ENCODE data around the gene BBS7.

Gene BBS7

DNA sequence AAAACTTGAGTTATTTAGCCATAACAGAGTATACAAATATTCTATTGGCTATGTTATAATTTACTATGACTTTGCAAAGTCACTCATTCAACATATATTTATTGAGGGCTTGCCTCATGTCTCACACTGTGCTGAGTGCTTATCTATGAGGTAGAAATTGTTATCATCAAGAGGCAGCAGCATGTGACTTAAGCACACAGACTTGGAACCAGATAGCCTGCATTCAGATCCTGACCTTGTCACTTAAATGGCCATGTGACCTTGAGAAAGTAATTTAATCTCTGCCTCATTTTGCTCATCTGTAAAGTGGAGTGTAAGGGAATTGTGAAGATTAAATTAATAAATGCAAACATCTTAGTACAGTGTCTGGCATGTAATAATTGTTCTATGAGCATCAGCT lies 79.3 kb downstream of the BBS7 start:
- DNase-seq (ENCODE audit: low read depth in 2 of 2) = no peak

DNA sequence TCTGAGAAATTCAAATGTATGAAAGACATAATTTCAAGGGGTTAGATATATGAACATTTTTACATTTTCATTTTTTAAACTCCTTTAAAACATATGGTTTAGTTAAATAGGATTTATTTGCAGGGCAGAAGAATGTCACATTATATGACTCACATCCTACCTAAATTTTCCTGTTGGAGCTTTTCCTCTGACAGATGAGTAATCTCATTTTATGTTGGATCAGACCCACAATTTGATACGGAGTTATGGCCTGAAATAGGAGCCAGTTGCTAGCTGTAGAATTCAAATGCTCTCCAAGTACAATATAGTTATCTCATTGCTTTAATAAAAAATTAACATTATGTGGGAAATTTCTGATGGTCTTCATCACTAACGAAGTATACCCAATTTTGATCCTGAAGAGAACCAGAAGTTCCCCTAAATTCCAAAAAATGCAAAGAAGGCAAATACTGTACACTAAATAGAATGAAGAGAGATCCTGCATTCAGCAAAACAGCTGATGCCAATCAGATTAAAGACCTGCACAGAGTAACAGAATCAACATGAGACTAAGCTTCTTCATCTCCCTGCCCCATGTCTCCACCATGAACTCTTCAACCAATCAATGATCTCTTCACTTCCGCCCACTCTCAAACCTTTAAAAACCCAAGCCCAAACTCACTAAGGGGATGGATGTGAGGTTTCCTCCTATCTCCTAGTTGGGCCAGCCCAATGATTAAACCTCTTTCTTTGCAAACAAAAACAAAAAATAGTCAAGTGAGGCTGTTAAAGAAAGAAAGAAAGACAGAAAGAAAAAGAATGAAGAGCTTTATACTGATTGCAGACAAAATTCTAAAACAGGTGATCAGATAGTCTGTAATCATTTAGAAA lies 80.1 kb downstream of the BBS7 start:
- DNase-seq (ENCODE audit: low read depth in 2 of 2) = no peak

DNA sequence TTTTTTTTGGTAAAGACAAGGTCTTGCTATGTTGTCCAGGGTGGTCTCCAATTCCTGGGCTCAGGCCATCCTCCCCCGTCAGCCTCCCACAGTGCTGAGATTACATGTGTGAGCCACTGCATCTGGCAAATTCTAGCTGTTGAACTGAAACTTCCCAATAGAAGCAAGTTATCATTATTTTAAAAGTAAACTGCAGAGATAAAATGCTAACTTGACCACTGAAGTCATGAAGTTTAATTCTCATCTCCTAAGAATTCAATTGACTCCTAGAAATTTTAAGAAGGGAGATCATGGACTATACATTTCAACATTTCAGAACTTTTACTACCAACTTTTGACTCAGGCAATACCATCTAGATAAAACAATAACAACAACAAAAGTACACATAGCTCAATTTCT lies 80.8 kb downstream of the BBS7 start:
- no peak for DNase-seq (ENCODE audit: low read depth in 2 of 2)

DNA sequence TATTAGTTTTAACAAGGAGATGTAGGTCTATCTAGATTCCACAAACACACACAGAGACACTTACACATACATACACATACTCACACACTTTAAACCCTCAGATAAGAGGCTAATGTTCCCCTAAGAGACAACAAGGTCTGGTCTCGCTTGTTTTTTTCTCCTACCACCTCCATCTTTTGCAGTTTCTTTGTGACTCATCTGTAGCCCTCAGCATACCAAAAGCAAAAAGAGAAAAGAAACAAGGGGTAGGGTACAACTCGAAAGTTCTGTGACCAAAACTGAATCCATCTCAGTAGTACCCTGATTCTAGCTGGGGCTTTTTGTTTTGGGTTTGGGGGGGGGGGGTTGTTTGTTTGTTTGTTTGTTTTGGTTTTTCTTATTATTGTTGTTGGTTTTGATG lies 81.4 kb downstream of the BBS7 start:
- DNase-seq (ENCODE audit: low read depth in 2 of 2) = no peak

DNA sequence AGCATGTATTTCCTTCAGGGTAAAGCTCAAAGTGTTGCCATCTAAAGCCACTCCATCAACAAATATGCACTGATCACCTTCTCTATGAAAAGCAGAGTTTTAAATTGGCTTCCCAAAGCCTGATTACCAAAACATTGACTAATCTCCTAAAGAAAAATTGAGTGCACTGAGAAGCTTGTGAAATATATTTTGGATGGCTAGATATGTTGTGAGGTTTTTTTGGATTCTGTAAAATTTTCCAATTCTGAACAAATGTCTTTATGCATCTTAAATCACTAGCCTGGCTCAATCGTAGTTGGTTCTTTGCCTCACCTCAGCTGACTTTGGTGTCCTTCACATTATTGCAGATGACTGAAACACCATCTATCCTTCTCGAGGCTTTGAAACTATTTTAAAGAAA lies 84.1 kb downstream of the BBS7 start:
- DNase-seq (ENCODE audit: low read depth in 2 of 2) = no peak

DNA sequence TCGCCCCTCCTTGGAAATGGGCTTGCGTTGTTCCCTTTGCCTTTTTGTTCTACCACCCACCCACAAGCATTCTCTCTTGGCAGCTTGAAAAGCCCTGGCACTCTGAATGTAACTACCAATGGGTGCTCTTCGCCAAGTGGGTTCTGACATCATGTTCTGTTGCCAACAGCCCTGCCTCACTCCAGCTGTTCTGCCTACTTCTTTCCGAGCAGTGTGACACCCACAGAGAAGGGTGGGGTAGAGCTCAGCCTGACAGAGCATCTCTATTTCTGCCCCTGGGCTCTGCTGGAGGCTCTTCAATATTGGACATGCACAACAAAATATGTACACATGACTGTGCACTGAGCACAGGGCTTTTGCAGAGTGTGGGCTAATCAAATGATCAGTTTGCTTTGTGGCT lies 84.8 kb downstream of the BBS7 start:
- DNase-seq (ENCODE audit: low read depth in 2 of 2) = no peak

DNA sequence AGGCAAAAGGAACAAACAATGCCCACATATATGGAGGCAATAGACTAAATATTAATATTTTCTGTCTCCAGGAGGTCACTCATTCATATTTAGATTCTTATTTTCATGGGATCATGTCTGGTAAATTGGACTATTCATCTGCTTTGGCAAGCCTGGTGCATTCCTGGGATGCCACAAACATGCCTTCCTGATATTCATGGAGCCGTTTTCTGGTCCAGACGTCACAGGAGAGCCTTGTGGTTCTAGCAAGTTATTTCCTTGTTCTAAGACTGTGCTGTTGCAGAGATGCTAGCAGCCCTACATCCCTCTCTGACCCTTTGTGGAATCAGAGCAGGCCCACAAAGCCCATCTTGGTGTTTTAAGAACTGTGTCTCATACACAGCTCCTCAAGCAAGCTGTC lies 85.3 kb downstream of the BBS7 start:
- DNase-seq (ENCODE audit: low read depth in 2 of 2) = no peak

DNA sequence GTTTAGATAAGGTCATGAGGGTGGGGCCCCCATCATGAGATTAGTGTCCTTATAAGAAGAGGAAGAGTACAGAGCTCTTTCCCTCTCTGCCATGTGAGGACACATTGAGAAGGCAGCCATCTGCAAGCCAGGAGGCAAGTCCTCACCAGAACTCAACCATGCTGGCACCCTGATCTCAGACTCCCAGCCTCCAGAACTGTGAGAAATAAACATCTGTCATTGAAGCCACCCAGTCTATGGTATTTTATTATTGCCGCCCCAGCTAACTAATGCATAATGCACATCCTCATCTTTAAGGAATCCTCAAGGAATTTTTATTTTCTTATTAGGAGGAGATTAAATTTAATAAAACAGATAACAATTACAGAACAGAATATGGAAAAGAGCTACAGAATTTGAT lies 85.9 kb downstream of the BBS7 start:
- DNase-seq (ENCODE audit: low read depth in 2 of 2) = no peak

DNA sequence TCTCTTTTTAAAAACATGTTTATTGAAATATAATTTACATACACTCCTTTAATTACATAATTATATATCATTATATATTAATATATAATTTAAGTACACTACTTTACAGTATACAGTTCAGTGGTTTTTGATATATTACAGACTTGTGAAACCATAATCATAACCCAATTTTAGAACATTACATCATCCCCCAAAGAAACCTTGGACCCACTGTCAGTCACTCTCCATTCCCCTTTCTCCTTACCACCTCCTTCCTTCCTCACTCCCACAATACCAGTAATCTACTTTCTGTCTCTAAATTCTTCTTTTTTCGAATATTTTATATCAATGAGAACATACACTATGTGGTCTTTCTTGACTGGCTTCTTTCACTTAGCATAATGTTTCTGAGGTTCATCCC lies 87.1 kb downstream of the BBS7 start:
- DNase-seq (ENCODE audit: low read depth in 2 of 2) = no peak

DNA sequence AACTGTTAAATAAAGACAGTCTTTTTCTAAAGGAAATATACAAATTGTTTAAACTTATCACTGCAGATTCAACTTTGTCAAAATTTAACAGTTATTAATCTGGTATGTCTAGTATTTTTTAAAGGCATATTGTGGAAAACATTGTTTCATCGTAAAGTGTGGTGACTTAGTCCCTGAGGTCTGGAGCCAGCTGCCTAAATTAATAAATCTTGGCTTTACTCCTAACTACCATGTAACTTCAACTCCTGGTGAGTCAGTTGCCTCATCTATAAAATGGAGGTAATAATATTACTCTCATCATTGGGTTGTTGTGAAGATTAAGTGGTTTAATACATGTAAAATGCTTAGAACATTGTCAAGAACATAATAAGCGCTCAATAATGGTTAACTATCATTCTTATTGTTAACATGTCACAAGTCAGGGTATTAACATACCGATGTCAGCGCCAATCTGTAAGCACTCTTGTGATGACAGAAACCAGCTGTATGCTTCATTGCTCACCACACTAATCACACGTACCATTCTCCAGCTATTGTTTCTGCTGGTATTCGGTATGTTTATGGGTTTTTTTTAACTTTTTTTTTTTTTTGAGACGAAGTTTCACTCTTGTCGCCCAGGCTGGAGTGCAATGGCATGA lies 91.2 kb downstream of the BBS7 start:
- DNase-seq (ENCODE audit: low read depth in 2 of 2) = no peak

DNA sequence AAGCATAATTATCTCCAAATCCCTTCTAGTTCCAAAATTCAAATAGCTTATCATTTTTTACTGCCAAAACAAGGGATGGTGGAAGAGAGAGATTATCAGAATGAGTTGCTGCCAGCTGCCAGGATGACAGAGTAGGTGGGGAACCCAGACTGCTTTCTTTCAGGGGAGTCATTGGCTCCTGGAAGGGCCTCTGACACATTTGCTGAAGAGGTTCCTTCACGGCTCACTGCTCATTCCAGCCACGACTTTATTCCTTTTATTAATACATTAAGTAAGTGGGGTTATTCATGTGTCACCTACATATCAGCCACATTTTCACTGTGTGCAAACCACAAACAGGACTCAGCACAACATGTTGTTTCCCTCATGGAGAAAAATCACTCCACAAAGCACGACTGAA lies 92.6 kb downstream of the BBS7 start:
- no peak for DNase-seq (ENCODE audit: low read depth in 2 of 2)

DNA sequence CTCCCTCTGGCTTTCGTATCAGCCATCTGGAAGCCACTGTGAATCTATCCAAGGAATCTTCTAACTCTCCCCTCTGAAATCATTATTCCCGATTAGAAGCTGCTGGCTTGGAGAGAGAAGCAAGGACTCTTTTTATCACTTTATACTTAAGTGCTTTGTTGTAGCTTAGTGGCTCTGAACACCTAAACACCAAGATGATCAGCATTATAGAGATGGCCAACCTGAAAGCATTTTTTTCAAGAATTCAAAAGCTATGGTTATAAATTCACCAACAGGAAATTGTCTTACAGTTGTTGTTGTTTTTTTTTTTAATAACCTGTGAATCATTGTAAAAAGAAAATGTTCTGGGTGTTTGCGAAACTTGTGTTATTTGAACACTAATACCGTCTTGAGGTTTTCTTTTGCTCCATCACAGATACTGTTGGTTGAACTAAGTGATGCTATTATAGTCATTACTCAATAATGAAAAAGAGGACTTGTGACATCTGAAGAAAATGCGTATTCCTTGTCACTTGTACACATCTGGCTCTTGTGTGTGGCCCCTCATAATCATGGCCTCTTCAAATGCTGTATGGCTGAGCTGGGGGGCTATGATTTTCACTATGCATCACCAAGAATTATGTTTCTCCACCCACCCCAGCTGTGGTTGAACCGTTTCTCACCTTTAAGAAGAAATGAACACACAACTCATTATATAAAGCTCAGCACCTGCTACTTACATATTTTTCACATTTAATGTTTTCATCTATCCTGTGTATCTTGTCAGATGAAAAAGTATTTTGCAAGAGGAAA lies 93.5 kb downstream of the BBS7 start:
- DNase-seq (ENCODE audit: low read depth in 2 of 2) = no peak

Measured in stimulated activated CD4-positive, alpha-beta T cell treated with anti-CD3 and anti-CD28 coated beads, Interleukin-1b, Interleukin-23, amount 100 ng/mL, for 1 hour (primary cell).